ENCODE results near the gene LDHAL6B. TPM values are rescaled to one million over a fixed set of nuclear protein-coding genes. Genes with fewer than 3 reads are reported as not detected.

The LDHAL6B gene
- 0.04 TPM for polyA plus RNA-seq (2013)

DNA sequence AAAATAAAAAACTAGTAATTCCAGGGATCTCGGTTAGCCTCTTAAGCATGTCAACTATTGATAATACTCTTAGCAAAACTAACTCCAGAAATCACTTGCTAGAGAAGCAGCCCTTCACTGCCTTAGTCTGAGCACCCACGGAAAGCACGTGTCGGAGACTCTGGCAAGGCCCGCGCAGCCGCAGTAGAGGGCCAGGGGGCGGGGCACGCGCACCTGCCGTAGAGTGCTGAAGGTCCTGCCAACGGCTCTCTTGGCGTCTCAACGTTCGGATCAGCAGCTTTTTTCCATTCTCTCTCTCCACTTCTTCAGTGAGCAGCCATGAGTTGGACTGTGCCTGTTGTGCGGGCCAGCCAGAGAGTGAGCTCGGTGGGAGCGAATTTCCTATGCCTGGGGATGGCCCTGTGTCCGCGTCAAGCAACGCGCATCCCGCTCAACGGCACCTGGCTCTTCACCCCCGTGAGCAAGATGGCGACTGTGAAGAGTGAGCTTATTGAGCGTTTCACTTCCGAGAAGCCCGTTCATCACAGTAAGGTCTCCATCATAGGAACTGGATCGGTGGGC is at the start of gene LDHAL6B:
TSS of gene LDHAL6B (plus strand) at position 221 of the 561 bp plus-strand sequence. CDS start at position 319, 98 bp downstream.
- H3K27me3 ChIP-seq (replicated peaks in 2 of 5; ENCODE audit: control insufficient read depth in 4 of 5, insufficient read depth in 5 of 5, low read length in 4 of 5), result no peaks in the 10 kb centered on the region
- CTCF ChIA-PET, result interaction anchor here (1.7 kb wide), 1 partner anchor 11 kb away, joined by 6 read pairs; no protein-coding TSS in a partner anchor
- POLR2A ChIA-PET, result no interaction called here
- no peaks in the 10 kb centered on the region for H3K9me3 ChIP-seq (ENCODE audit: control extremely low read depth in 1 of 5, control insufficient read depth in 4 of 5, insufficient read depth in 2 of 5, low read depth in 1 of 5, low read length in 4 of 5)
- no peak within 1 kb of the TSS for H3K4me3 ChIP-seq (ENCODE audit: control insufficient read depth in 1 of 7, extremely low read depth in 1 of 7, insufficient read depth in 4 of 7, low read depth in 2 of 7, low read length in 6 of 7)
- peaks cover 0 to 23% (median 0%) of the 10 kb centered on the region in 4 experiments for H3K36me3 ChIP-seq (ENCODE audit: control insufficient read depth in 4 of 4, insufficient read depth in 4 of 4, low read length in 3 of 4)
- H3K27ac ChIP-seq (ENCODE audit: insufficient read depth in 1 of 2, low read depth in 1 of 2, low read length in 2 of 2, poor library complexity in 1 of 2, severe bottlenecking in 2 of 2), result no peak within 1 kb of the TSS
- WGBS (ENCODE audit: insufficient coverage), result 98% methylated on average over 30 of the region's 30 CpGs
- no peaks in the 10 kb centered on the region for H3K4me1 ChIP-seq (ENCODE audit: control extremely low read depth in 1 of 4, control insufficient read depth in 4 of 4, insufficient read depth in 4 of 4, low read length in 3 of 4)
- DNase-seq, result no peak

DNA sequence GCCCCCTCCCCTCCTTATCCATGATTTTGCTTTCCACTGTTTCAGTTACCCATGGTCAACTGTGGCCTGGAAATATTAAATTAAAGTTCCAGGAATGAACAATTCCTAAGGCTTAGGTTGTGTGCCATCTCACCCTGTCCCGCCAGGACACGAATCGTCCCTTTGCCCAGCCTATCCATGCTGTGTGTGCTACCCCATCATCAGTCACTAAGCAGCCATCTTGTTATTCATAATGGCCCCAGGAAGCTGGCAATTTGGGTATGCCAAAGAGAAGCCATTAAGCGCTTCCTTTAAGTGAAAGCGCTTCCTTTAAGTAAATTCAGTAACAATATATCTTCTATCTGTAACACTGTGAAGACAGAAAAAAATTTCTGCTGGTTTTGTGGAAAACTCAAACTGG is 49.2 kb upstream of the LDHAL6B start:
- H3K27ac ChIP-seq (ENCODE audit: insufficient read depth in 1 of 2, low read depth in 1 of 2, low read length in 2 of 2, poor library complexity in 1 of 2, severe bottlenecking in 2 of 2), result no peak overlapping the region
- WGBS (ENCODE audit: insufficient coverage), result 96% methylated on average over 3 of the region's 5 CpGs
- H3K36me3 ChIP-seq (ENCODE audit: control insufficient read depth in 4 of 4, insufficient read depth in 4 of 4, low read length in 3 of 4), result peaks cover 0 to 36% (median 4%) of the 10 kb centered on the region in 4 experiments
- CTCF ChIA-PET, result interaction anchor here (1.7 kb wide), 1 partner anchor 15 kb away, joined by 3 read pairs; no protein-coding TSS in a partner anchor
- no peak overlapping the region for H3K4me3 ChIP-seq (ENCODE audit: control insufficient read depth in 1 of 7, extremely low read depth in 1 of 7, insufficient read depth in 4 of 7, low read depth in 2 of 7, low read length in 6 of 7)
- no peaks in the 10 kb centered on the region for H3K27me3 ChIP-seq (replicated peaks in 2 of 5; ENCODE audit: control insufficient read depth in 4 of 5, insufficient read depth in 5 of 5, low read length in 4 of 5)
- no peaks in the 10 kb centered on the region for H3K9me3 ChIP-seq (ENCODE audit: control extremely low read depth in 1 of 5, control insufficient read depth in 4 of 5, insufficient read depth in 2 of 5, low read depth in 1 of 5, low read length in 4 of 5)
- no peaks in the 10 kb centered on the region for H3K4me1 ChIP-seq (ENCODE audit: control extremely low read depth in 1 of 4, control insufficient read depth in 4 of 4, insufficient read depth in 4 of 4, low read length in 3 of 4)
- POLR2A ChIA-PET, result no interaction called here
- no peak for DNase-seq

DNA sequence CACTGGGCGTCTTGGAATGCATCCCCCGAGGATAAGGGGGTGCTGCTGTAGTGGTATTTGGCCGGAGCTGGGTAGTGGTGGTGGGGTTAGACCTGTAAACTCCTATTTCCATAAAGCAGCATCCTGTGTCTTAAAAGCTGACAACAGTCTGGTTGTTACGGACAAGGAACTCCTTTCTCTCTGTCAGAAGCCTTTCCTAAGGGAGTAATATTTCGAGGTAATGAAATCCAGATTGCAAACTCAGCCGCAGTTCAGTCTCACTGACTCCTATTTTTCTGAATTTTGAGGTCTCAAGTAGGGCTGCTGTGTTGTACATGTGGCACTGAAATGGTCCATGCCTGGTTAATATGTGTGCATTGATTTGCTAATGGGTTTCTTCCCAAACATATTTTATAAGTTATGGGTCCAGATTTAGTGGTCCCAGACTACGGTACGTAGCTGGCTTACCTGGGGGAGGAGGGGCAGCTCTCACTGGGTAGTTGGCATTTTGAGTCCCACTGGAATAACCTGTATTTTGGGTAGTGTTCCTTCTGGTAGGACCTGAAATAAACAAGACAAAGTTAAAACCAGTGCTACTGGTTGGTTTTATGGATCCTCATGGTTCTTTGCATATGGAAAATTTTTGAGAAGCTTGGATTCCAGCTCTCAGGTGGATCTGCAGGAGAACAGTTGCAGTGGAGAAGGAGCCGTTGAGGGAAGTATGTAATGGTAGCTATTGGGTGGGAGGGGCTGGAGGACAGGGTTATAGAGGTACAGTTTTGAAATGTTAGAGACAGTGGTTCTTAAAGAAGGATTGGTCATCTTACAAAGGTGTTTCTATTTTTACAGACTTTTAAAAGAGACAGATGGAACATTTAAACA is 48.6 kb upstream of the LDHAL6B start:
- no peak for DNase-seq
- Histone ChIP-seq H3K4me1 (ENCODE audit: control extremely low read depth in 1 of 4, control insufficient read depth in 4 of 4, insufficient read depth in 4 of 4, low read length in 3 of 4) (no peaks in the 10 kb centered on the region), H3K9me3 (ENCODE audit: control extremely low read depth in 1 of 5, control insufficient read depth in 4 of 5, insufficient read depth in 2 of 5, low read depth in 1 of 5, low read length in 4 of 5) (no peaks in the 10 kb centered on the region), H3K4me3 (ENCODE audit: control insufficient read depth in 1 of 7, extremely low read depth in 1 of 7, insufficient read depth in 4 of 7, low read depth in 2 of 7, low read length in 6 of 7) (no peak overlapping the region), H3K27me3 (replicated peaks in 2 of 5; ENCODE audit: control insufficient read depth in 4 of 5, insufficient read depth in 5 of 5, low read length in 4 of 5) (no peaks in the 10 kb centered on the region), H3K27ac (ENCODE audit: insufficient read depth in 1 of 2, low read depth in 1 of 2, low read length in 2 of 2, poor library complexity in 1 of 2, severe bottlenecking in 2 of 2) (no peak overlapping the region), H3K36me3 (ENCODE audit: control insufficient read depth in 4 of 4, insufficient read depth in 4 of 4, low read length in 3 of 4) (peaks cover 0 to 29% (median 3%) of the 10 kb centered on the region in 4 experiments)
- ChIA-PET CTCF (interaction anchor here (0.9 to 1.7 kb wide), 4 partner anchors 9 to 370 kb away, joined by 3 to 4 read pairs (median 4); no protein-coding TSS in a partner anchor), POLR2A (no interaction called here)
- WGBS (ENCODE audit: insufficient coverage), result 98% methylated on average over 8 of the region's 9 CpGs

DNA sequence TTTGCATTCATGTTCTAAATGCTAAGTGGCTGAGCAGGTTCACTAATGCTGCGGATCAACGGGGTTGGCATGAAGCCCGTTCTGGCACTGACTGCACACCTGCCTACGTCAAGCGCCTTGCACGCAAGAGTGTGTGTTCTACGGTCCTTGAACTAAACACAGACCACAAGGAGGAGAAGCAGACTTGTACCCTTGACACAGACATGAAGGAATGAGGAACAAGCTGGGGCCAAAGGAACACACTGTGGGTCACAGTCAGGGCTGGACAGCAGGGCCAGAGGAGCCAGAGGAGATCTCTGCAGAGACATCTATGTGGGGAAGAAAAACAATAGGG is 48.0 kb upstream of the LDHAL6B start:
- POLR2A ChIA-PET, result no interaction called here

DNA sequence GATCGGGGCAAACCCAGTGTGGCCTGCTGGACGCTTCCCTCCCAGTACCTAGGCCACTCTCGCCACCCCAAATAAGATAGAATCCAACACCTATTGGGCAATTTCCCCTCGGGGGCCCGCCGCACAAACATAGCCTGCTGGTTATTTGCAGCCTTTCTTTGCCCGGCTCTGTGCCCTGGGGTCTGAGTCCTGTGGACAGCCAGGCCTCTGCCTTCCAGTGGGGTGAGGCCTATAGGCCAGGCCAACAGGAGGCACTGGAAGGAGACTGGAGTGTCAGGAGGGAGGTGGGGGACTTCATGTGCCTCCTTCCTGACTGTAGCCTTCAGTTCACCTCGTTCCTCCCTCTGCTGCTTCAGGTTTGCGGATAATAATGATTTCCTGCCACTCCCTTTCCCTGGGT is 47.4 kb upstream of the LDHAL6B start:
- Histone ChIP-seq H3K4me3 (ENCODE audit: control insufficient read depth in 1 of 7, extremely low read depth in 1 of 7, insufficient read depth in 4 of 7, low read depth in 2 of 7, low read length in 6 of 7) (no peak overlapping the region), H3K27ac (ENCODE audit: insufficient read depth in 1 of 2, low read depth in 1 of 2, low read length in 2 of 2, poor library complexity in 1 of 2, severe bottlenecking in 2 of 2) (no peak overlapping the region), H3K27me3 (replicated peaks in 2 of 5; ENCODE audit: control insufficient read depth in 4 of 5, insufficient read depth in 5 of 5, low read length in 4 of 5) (no peaks in the 10 kb centered on the region), H3K4me1 (ENCODE audit: control extremely low read depth in 1 of 4, control insufficient read depth in 4 of 4, insufficient read depth in 4 of 4, low read length in 3 of 4) (no peaks in the 10 kb centered on the region), H3K36me3 (ENCODE audit: control insufficient read depth in 4 of 4, insufficient read depth in 4 of 4, low read length in 3 of 4) (peaks cover 0 to 20% (median 1%) of the 10 kb centered on the region in 4 experiments), H3K9me3 (ENCODE audit: control extremely low read depth in 1 of 5, control insufficient read depth in 4 of 5, insufficient read depth in 2 of 5, low read depth in 1 of 5, low read length in 4 of 5) (no peaks in the 10 kb centered on the region)
- ChIA-PET POLR2A (no interaction called here), CTCF (interaction anchor here (0.9 to 1.7 kb wide), 4 partner anchors 8 to 369 kb away, joined by 3 to 4 read pairs (median 4); no protein-coding TSS in a partner anchor)
- no peak for DNase-seq
- 85% methylated on average over 8 of the region's 9 CpGs for whole genome bisulfite sequencing (ENCODE audit: insufficient coverage)

More for the DNA sequence above, 48.0 kb upstream of the LDHAL6B start:
- Histone ChIP-seq H3K27me3 (replicated peaks in 2 of 5; ENCODE audit: control insufficient read depth in 4 of 5, insufficient read depth in 5 of 5, low read length in 4 of 5) (no peaks in the 10 kb centered on the region), H3K4me3 (ENCODE audit: control insufficient read depth in 1 of 7, extremely low read depth in 1 of 7, insufficient read depth in 4 of 7, low read depth in 2 of 7, low read length in 6 of 7) (no peak overlapping the region), H3K9me3 (ENCODE audit: control extremely low read depth in 1 of 5, control insufficient read depth in 4 of 5, insufficient read depth in 2 of 5, low read depth in 1 of 5, low read length in 4 of 5) (no peaks in the 10 kb centered on the region), H3K27ac (ENCODE audit: insufficient read depth in 1 of 2, low read depth in 1 of 2, low read length in 2 of 2, poor library complexity in 1 of 2, severe bottlenecking in 2 of 2) (no peak overlapping the region), H3K36me3 (ENCODE audit: control insufficient read depth in 4 of 4, insufficient read depth in 4 of 4, low read length in 3 of 4) (peaks cover 0 to 23% (median 1%) of the 10 kb centered on the region in 4 experiments), H3K4me1 (ENCODE audit: control extremely low read depth in 1 of 4, control insufficient read depth in 4 of 4, insufficient read depth in 4 of 4, low read length in 3 of 4) (no peaks in the 10 kb centered on the region)
- DNase-seq, result no peak
- CTCF ChIA-PET, result interaction anchor here (0.9 to 1.7 kb wide), 4 partner anchors 8 to 370 kb away, joined by 3 to 4 read pairs (median 4); no protein-coding TSS in a partner anchor
- WGBS (ENCODE audit: insufficient coverage), result 99% methylated on average over 7 of the region's 7 CpGs

DNA sequence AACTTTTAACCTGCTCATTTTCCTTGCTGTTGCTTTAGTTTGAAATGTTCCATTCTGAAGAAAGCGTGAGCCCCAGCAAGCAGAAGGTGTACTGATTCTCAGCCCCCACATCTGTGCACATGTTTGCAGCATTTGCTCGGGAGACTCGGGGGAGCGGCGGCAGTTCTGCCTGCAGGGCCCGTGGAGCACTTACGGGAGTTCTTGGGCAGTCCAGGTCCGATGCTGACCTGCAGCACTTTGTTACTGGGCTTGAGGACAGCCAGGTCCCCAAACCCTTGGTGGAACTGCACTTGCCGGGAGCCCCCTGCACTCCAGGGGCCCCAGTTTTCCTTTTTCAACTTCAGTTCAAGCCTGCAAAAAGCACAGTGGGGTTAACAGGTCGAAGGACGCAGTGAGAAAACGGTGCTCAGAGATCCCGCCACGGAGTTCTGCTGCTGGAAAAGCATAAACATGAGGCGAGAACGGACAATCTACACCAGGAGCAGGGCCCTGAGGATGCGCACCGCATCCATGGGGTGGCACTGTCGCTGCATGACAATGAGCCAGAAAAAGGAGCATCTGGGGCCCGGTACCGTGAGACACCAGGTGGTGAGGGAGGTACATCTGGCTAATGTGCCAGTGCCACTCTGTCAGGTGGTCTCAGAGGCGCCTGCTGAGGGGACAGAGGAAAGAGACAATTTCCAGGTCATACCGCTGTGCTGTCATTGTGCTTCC is 45.6 kb upstream of the LDHAL6B start:
- no peak overlapping the region for H3K4me3 ChIP-seq (ENCODE audit: control insufficient read depth in 1 of 7, extremely low read depth in 1 of 7, insufficient read depth in 4 of 7, low read depth in 2 of 7, low read length in 6 of 7)
- H3K9me3 ChIP-seq (ENCODE audit: control extremely low read depth in 1 of 5, control insufficient read depth in 4 of 5, insufficient read depth in 2 of 5, low read depth in 1 of 5, low read length in 4 of 5), result no peaks in the 10 kb centered on the region
- POLR2A ChIA-PET, result no interaction called here
- 96% methylated on average over 23 of the region's 23 CpGs for WGBS (ENCODE audit: insufficient coverage)
- DNase-seq, result peak in 1 of 3 donors; percentile 19
- no peaks in the 10 kb centered on the region for H3K27me3 ChIP-seq (replicated peaks in 2 of 5; ENCODE audit: control insufficient read depth in 4 of 5, insufficient read depth in 5 of 5, low read length in 4 of 5)
- peaks cover 0 to 22% (median 1%) of the 10 kb centered on the region in 4 experiments for H3K36me3 ChIP-seq (ENCODE audit: control insufficient read depth in 4 of 4, insufficient read depth in 4 of 4, low read length in 3 of 4)
- H3K4me1 ChIP-seq (ENCODE audit: control extremely low read depth in 1 of 4, control insufficient read depth in 4 of 4, insufficient read depth in 4 of 4, low read length in 3 of 4), result peaks cover 0 to 3% (median under 1%) of the 10 kb centered on the region in 4 experiments
- H3K27ac ChIP-seq (ENCODE audit: insufficient read depth in 1 of 2, low read depth in 1 of 2, low read length in 2 of 2, poor library complexity in 1 of 2, severe bottlenecking in 2 of 2), result no peak overlapping the region
- CTCF ChIA-PET, result interaction anchor here (0.9 to 1.1 kb wide), 3 partner anchors 11 to 332 kb away, joined by 3 to 5 read pairs (median 4); no protein-coding TSS in a partner anchor
